GM12878 (cell line): Measurements from ENCODE around the gene SLC51A. TPM values are rescaled to one million over a fixed set of nuclear protein-coding genes. Genes with fewer than 3 reads are reported as not detected.

Experiments used
- ATAC-seq: fragments of 200-7000 bp; cut with Tn5 transposase; 3 replicates; pipeline ENCODE4 v1.9.1; 2020; ENCODE audit warnings: mild to moderate bottlenecking, moderate library complexity
- BruUV-seq: library from RNA; stranded (reverse); fragments of 400-500 nt; replicated peaks from 2 replicates; lab custom pipeline; 2021; lab: Mats Ljungman, UMichigan
- CTCF ChIA-PET: fragments of 300-600 bp; sonication (Branson Sonifier 250); formaldehyde crosslinking; extraction: SDS; loops from one replicate; lab custom pipeline; 2021; ENCODE audit warnings: inconsistent platforms; lab: Yijun Ruan, JAX
- POLR2A ChIA-PET: fragments of 350-600 bp; formaldehyde crosslinking; extraction: SDS; loops from one replicate; lab custom pipeline; 2021; ENCODE audit warnings: inconsistent platforms; lab: Charles Lee
- RAD21 ChIA-PET: fragments of 300-600 bp; sonication (Branson Sonifier 250); formaldehyde crosslinking; loops from one replicate; lab custom pipeline; 2023; ENCODE audit warnings: antibody characterized with exemption; ENCODE audit not compliant: unreplicated experiment; lab: Charles Lee
- SMC1A ChIA-PET: fragments of 300-600 bp; sonication (Branson Sonifier 250); formaldehyde crosslinking; loops from one replicate; lab custom pipeline; 2023; ENCODE audit not compliant: unreplicated experiment, uncharacterized antibody; lab: Charles Lee
- DNase-seq: peaks from one replicate; pipeline ENCODE4 v3.0.0-alpha.2; 2011; ENCODE audit warnings: low read depth, low spot score
- FAIRE-seq: peaks from 3 replicates; lab custom pipeline; 2011; peaks lifted over from hg19 to GRCh38; lab: Jason Lieb, UNC
- H2AFZ ChIP-seq: 2 replicates; pipeline ENCODE4 v1.6.0; 2011; ENCODE audit warnings: low read depth, low read length, control low read depth; ENCODE audit not compliant: control insufficient read depth
- H3K27ac ChIP-seq: 2 replicates; pipeline ENCODE4 v1.5.1; 2011; ENCODE audit warnings: control low read depth; ENCODE audit not compliant: control insufficient read depth, insufficient read depth
- H3K27me3 ChIP-seq, 2 experiments: replicated peaks in 1 of 2; 2 replicates each; pipeline versions ENCODE4 v1.6.0 to v1.6.1; 2011; ENCODE audit warnings: low read length in 1 of 2; ENCODE audit not compliant: control insufficient read depth in 2 of 2, insufficient read depth in 2 of 2
- H3K36me3 ChIP-seq, 2 experiments: 2 replicates each; pipeline ENCODE4 v1.5.1; 2011; ENCODE audit warnings: low read length in 1 of 2; ENCODE audit not compliant: control insufficient read depth in 2 of 2, insufficient read depth in 2 of 2
- H3K4me1 ChIP-seq: 2 replicates; pipeline ENCODE4 v1.6.1; 2011; ENCODE audit warnings: mild to moderate bottlenecking, low read length, moderate library complexity, mixed read lengths; ENCODE audit not compliant: control insufficient read depth, insufficient read depth
- H3K4me2 ChIP-seq: 2 replicates; pipeline ENCODE4 v1.6.0; 2011; ENCODE audit warnings: control low read depth; ENCODE audit not compliant: control insufficient read depth, insufficient read depth
- H3K4me3 ChIP-seq: fragments of 200-600 bp; sonication (generic); 2 replicates; pipeline ENCODE4 v1.5.1; 2016
- H3K79me2 ChIP-seq: 2 replicates; pipeline ENCODE4 v1.6.0; 2011; ENCODE audit warnings: low read length; ENCODE audit not compliant: control insufficient read depth, insufficient read depth
- H3K9ac ChIP-seq: 2 replicates; pipeline ENCODE4 v1.8.0; 2011; ENCODE audit warnings: low read length, control low read depth, mixed read lengths; ENCODE audit not compliant: control insufficient read depth, insufficient read depth
- H3K9me3 ChIP-seq: replicated peaks from 3 replicates; pipeline ENCODE4 v1.5.1; 2011; ENCODE audit warnings: mild to moderate bottlenecking, low read length; ENCODE audit not compliant: control insufficient read depth, insufficient read depth
- H4K20me1 ChIP-seq: 2 replicates; pipeline ENCODE4 v1.6.0; 2011; ENCODE audit not compliant: control insufficient read depth, insufficient read depth
- BACH1 ChIP-seq: fragments of 450-650 bp; IDR thresholded peaks from 2 replicates; pipeline ENCODE4 v1.6.1; 2017; ENCODE audit warnings: mild to moderate bottlenecking, borderline replicate concordance
- IKZF1 ChIP-seq: fragments of 450-650 bp; conservative IDR thresholded peaks from 2 replicates; pipeline ENCODE4 v1.6.1; 2017; ENCODE audit warnings: antibody characterized with exemption, mild to moderate bottlenecking
- IKZF2 ChIP-seq, 2 experiments: fragments of 450-650 bp; IDR thresholded peaks; 2 replicates each; pipeline ENCODE4 v1.6.1; 2017; ENCODE audit warnings: mild to moderate bottlenecking in 2 of 2, moderate library complexity in 2 of 2
- JUND ChIP-seq: IDR thresholded peaks from 2 replicates; pipeline ENCODE4 v1.6.1; 2012; ENCODE audit warnings: low read depth, mild to moderate bottlenecking, low read length, improper control_type of control experiment, moderate library complexity
- MEF2A ChIP-seq: IDR thresholded peaks from 2 replicates; pipeline ENCODE4 v1.6.1; 2011; ENCODE audit warnings: low read depth, mild to moderate bottlenecking, low read length, moderate library complexity; ENCODE audit not compliant: insufficient read depth
- NBN ChIP-seq: fragments of 450-650 bp; IDR thresholded peaks from 2 replicates; pipeline ENCODE4 v1.6.1; 2016
- NR2C1 ChIP-seq: fragments of 450-650 bp; IDR thresholded peaks from 2 replicates; pipeline ENCODE4 v1.6.1; 2017; ENCODE audit warnings: antibody characterized with exemption, mild to moderate bottlenecking, moderate library complexity
- PBX3 ChIP-seq: IDR thresholded peaks from 2 replicates; pipeline ENCODE4 v1.6.1; 2011; ENCODE audit warnings: mild to moderate bottlenecking, low read depth, low read length, moderate library complexity; ENCODE audit not compliant: insufficient replicate concordance
- RUNX3 ChIP-seq: IDR thresholded peaks from 2 replicates; pipeline ENCODE4 v1.6.1; 2012; ENCODE audit warnings: low read length, inconsistent platforms
- SPI1 ChIP-seq: IDR thresholded peaks from 2 replicates; pipeline ENCODE4 v1.6.1; 2011; ENCODE audit warnings: low read depth, mild to moderate bottlenecking, low read length, moderate library complexity, borderline replicate concordance; ENCODE audit not compliant: insufficient read depth
- TCF12 ChIP-seq: IDR thresholded peaks from 2 replicates; pipeline ENCODE4 v1.6.1; 2011; ENCODE audit warnings: low read depth, mild to moderate bottlenecking, low read length
- WGBS: methylation state at CpG from one replicate; pipeline ENCODE4 v1.1.6; 2016; ENCODE audit warnings: low lambda C conversion rate; ENCODE audit not compliant: insufficient replicate concordance, insufficient coverage; ENCODE audit errors: missing lambda C conversion rate; 5-methylcytosine and 5-hydroxymethylcytosine counted together
- in situ Hi-C: fragments of 300-500 bp; cut with MboI; formaldehyde crosslinking; loops from 9 replicates; pipeline ENCODE4 v1.14.3; 2018; ENCODE audit warnings: mixed read lengths
- intact Hi-C: fragments of 100-400 bp; cut with micrococcal nuclease; formaldehyde crosslinking; loops from one replicate; pipeline ENCODE4 v1.14.2; 2022; ENCODE audit not compliant: unreplicated experiment
- polyA plus RNA-seq, 11 experiments: library from polyadenylated mRNA; depleted of rRNA in 4 of 11; unstranded in 6 of 11; stranded (reverse) in 5 of 11; fragments of >200 nt; fragmentation: Nextera tagmentation in 4 of 11; fragmentation: Illumina TruSeq in 1 of 11; extraction: Ambion mirVana in 4 of 11; extraction: Trizol in 1 of 11; gene quantifications; 1 replicate in 1 of 11; 2 replicates in 10 of 11; pipeline versions ENCODE4 v1.2.1 to v1.2.3, GENCODE V29; 2011 to 2016; ENCODE audit warnings: inconsistent platforms in 2 of 11, missing spikeins in 2 of 11, low read depth in 1 of 11
- total RNA-seq, 4 experiments: library from RNA; depleted of rRNA in 3 of 4; stranded (reverse); fragments of >200 nt in 3 of 4; fragmentation: Illumina TruSeq in 1 of 4; extraction: Trizol in 1 of 4; gene quantifications; 2 replicates each; pipeline versions ENCODE4 v1.2.1 to v1.2.3, GENCODE V29; 2013 to 2021

The SLC51A gene
- total and polyA plus RNA-seq, 10 of the 15 experiments (the other 5 are each of a cell fraction or from before 2014, with no cell fraction given), result 0.99 to 3.9 (median 2.2) TPM; not detected in 6

DNA sequence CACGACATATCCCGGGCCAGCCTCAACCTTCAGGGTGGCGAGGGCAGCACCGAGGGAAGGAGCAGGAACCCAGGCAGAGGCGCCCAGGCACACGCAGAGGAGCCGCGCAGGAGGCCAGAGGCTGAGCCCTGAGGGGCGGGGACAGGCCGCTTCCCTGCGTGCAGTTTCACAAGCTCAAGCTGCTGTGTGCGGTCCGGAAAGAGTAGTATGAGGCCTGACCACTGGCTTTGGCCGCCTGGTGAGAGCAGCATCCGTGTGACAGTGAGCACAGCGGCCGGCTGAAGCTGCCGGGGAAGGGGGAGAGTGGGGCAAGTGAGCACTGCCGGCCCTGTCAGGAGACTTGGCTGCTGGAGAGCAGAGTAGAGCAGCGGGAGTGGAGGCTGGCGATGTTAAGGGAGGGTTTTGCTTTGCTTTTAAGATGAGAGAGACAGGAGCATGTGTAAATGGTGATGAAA is 13.8 kb upstream of the SLC51A start:
- Histone ChIP-seq H3K9me3 (no peaks in the 10 kb centered on the region; the same call in 2 of the 3 replicates), H3K9ac (no peak overlapping the region), H3K4me3 (no peak overlapping the region), H4K20me1 (no peaks in the 10 kb centered on the region), H3K4me1 (peaks cover 10% of the 10 kb centered on the region), H3K36me3 (no peaks in the 10 kb centered on the region), H2AFZ (peak overlapping the region; percentile 19; the same call in 1 of the 2 replicates), H3K4me2 (peak overlapping the region; percentile 30), H3K27ac (0 out of 2 replicates have a peak overlapping the region, but pooled peaks have one; percentile 22), H3K27me3 (no peaks in the 10 kb centered on the region), H3K79me2 (no peaks in the 10 kb centered on the region)
- no TSS peak for BruUV-seq
- in situ Hi-C loops (no loop called here), intact Hi-C loops (no loop called here)
- ChIA-PET CTCF (interaction anchor here (1.2 to 2.4 kb wide), 2 partner anchors 129 to 177 kb away, joined by 3 to 8 read pairs; no protein-coding TSS in a partner anchor), RAD21 (interaction anchor here (1.4 kb wide), 1 partner anchor 129 kb away, joined by 4 read pairs; no protein-coding TSS in a partner anchor), POLR2A (no interaction called here), SMC1A (interaction anchor here (1.0 kb wide), 1 partner anchor 129 kb away, joined by 3 read pairs; no protein-coding TSS in a partner anchor)
- DNase-seq (no peak), ATAC-seq (no peak), FAIRE-seq (no peak)
- TF ChIP-seq MEF2A (no peak), RUNX3 (peak; percentile 33; the same call in 1 of the 2 replicates), NBN (no peak), TCF12 (no peak), BACH1 (no peak)
- 73% methylated on average over 21 of the region's 21 CpGs for WGBS

DNA sequence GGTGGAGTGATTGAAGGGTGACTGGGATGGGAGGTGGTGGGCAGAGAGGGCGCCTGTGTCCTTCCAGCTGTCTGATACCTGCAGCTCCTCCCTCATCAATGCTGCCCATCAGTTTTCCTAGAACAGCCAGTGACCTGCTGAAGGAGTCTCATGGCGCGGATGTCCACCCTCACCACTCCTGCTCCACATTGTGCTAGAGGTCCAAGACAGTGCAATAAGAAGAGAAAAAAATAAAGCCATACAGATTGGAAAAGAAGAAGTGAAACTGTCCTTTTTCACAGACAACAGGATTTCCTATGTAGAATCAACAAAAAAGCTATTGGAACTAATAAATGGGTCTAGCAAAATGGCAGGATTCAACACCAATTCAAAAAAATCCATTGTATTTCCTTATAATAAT is 12.5 kb upstream of the SLC51A start:
- Histone ChIP-seq H4K20me1 (no peaks in the 10 kb centered on the region), H3K36me3 (no peaks in the 10 kb centered on the region), H3K27ac (no peak overlapping the region), H3K4me1 (peaks cover 10% of the 10 kb centered on the region), H3K4me2 (no peak overlapping the region), H3K4me3 (no peak overlapping the region), H3K27me3 (no peaks in the 10 kb centered on the region), H3K9me3 (no peaks in the 10 kb centered on the region; the same call in 2 of the 3 replicates), H3K9ac (no peak overlapping the region), H2AFZ (no peak overlapping the region), H3K79me2 (no peaks in the 10 kb centered on the region)
- POLR2A ChIA-PET, result no interaction called here
- whole genome bisulfite sequencing, result 26% methylated on average over 3 of the region's 3 CpGs
- intact Hi-C loops (no loop called here), in situ Hi-C loops (no loop called here)
- TF ChIP-seq IKZF1, result 0 out of 2 replicates have a peak, but pooled peaks have one; percentile 18
- TF ChIP-seq IKZF2 (IDR thresholded peaks at IDR 0.05), result peak; percentile 36 to 47; a peak in 2 of 4 replicates
- TF ChIP-seq JUND, result no peak
- no peak for TF ChIP-seq PBX3
- TF ChIP-seq NR2C1, result no peak
- peak; percentile 88 for TF ChIP-seq SPI1
- RAD21 ChIA-PET, result interaction anchor here (1.4 kb wide), 1 partner anchor 130 kb away, joined by 4 read pairs; no protein-coding TSS in a partner anchor
- CTCF ChIA-PET, result interaction anchor here (0.5 to 2.4 kb wide), 4 partner anchors 17 to 284 kb away, joined by 3 to 8 read pairs (median 3); no protein-coding TSS in a partner anchor
- DNase-seq (no peak), ATAC-seq (peak; percentile 60), FAIRE-seq (no peak)
- no TSS peak for BruUV-seq
- SMC1A ChIA-PET, result interaction anchor here (1.2 kb wide), 1 partner anchor 131 kb away, joined by 4 read pairs; no protein-coding TSS in a partner anchor
